HCT116 (cell line): ENCODE results near the gene PODNL1. TPM values are rescaled to one million over a fixed set of nuclear protein-coding genes. Genes with fewer than 3 reads are reported as not detected.

Experiments
- ATAC-seq: fragments of 200-7000 bp; cut with Tn5 transposase; 2 replicates; pipeline ENCODE4 v1.9.1; 2020; ENCODE audit warnings: mild to moderate bottlenecking, moderate library complexity
- BruUV-seq: library from RNA; stranded (reverse); fragments of 400-500 nt; replicated peaks from 2 replicates; lab custom pipeline; 2021; lab: Mats Ljungman, UMichigan
- CTCF ChIA-PET: fragments of 300-600 bp; sonication (Branson Sonifier 250); formaldehyde crosslinking; loops from one replicate; lab custom pipeline; 2021; ENCODE audit warnings: antibody characterized with exemption; lab: Charles Lee
- POLR2A ChIA-PET: fragments of 300-600, 350-600 bp; sonication (Branson Sonifier 250); formaldehyde crosslinking; loops from one replicate; lab custom pipeline; 2021; ENCODE audit warnings: antibody characterized with exemption; lab: Charles Lee
- RAD21 ChIA-PET, 2 experiments: fragments of 300-600 bp; sonication (Branson Sonifier 250); formaldehyde crosslinking; loops; one replicate each; lab custom pipeline; 2023; ENCODE audit warnings: low total read pairs in 2 of 2; ENCODE audit not compliant: uncharacterized antibody in 2 of 2, unreplicated experiment in 2 of 2, low non-redundant PET in 1 of 2; lab: Charles Lee
- DNase-seq: peaks from one replicate; pipeline ENCODE4 v3.0.0-alpha.2; 2010; ENCODE audit warnings: low read depth, low spot score
- H2AFZ ChIP-seq: fragments of 200-600 bp; shearing (Covaris generic), sonication (generic); 2 replicates; pipeline ENCODE4 v1.6.1; 2017; ENCODE audit warnings: low read depth, mixed run types, mixed read lengths, antibody characterized with exemption, low read length; ENCODE audit not compliant: poor library complexity, severe bottlenecking
- H3K27ac ChIP-seq: 2 replicates; pipeline ENCODE4 v1.5.1; 2012; ENCODE audit warnings: low read depth, low read length
- H3K27me3 ChIP-seq: fragments of 200-600 bp; sonication (generic); 2 replicates; pipeline ENCODE4 v1.6.1; 2016; ENCODE audit warnings: mixed run types, low read length, mixed read lengths; ENCODE audit not compliant: insufficient read depth
- H3K36me3 ChIP-seq, 2 experiments: fragments of 200-500 bp in 1 of 2; fragments of 200-600 bp in 1 of 2; sonication (Bioruptor generic) in 1 of 2; sonication (generic) in 1 of 2; 2 replicates each; pipeline versions ENCODE4 v1.5.1 to v1.6.1; 2014 to 2016; ENCODE audit warnings: low read length in 2 of 2, inconsistent platforms in 1 of 2, mixed read lengths in 1 of 2, mixed run types in 1 of 2; ENCODE audit not compliant: insufficient read depth in 2 of 2, control insufficient read depth in 1 of 2
- H3K4me1 ChIP-seq, 2 experiments: fragments of 200-600 bp in 1 of 2; sonication (generic) in 1 of 2; 2 replicates each; pipeline versions ENCODE4 v1.5.1 to v1.6.1; 2012 to 2017; ENCODE audit warnings: low read length in 2 of 2, inconsistent platforms in 1 of 2, mild to moderate bottlenecking in 1 of 2, mixed read lengths in 1 of 2, mixed run types in 1 of 2, moderate library complexity in 1 of 2; ENCODE audit not compliant: insufficient read depth in 2 of 2, control insufficient read depth in 1 of 2
- H3K4me2 ChIP-seq: fragments of 200-600 bp; sonication (generic); 2 replicates; pipeline ENCODE4 v1.6.1; 2017; ENCODE audit warnings: mixed run types, low read length, mixed read lengths
- H3K4me3 ChIP-seq, 2 experiments: fragments of 200-600 bp in 1 of 2; sonication (generic) in 1 of 2; replicated peaks in 1 of 2; 2 replicates each; pipeline ENCODE4 v1.5.1; 2011 to 2016; ENCODE audit warnings: low read length in 2 of 2, control low read depth in 1 of 2, low read depth in 1 of 2, mild to moderate bottlenecking in 1 of 2, mixed read lengths in 1 of 2, mixed run types in 1 of 2
- H3K79me2 ChIP-seq: fragments of 200-600 bp; sonication (generic); 2 replicates; pipeline ENCODE4 v1.6.1; 2017; ENCODE audit warnings: mild to moderate bottlenecking, mixed run types, low read length, moderate library complexity, mixed read lengths; ENCODE audit not compliant: insufficient read depth
- H3K9ac ChIP-seq: fragments of 200-600 bp; sonication (generic); 2 replicates; pipeline ENCODE4 v1.6.1; 2016; ENCODE audit warnings: low read length, mixed read lengths
- H3K9me2 ChIP-seq: fragments of 200-600 bp; sonication (generic), shearing (Covaris generic); 2 replicates; pipeline ENCODE4 v1.6.1; 2017; ENCODE audit warnings: mixed run types, mild to moderate bottlenecking, moderate library complexity; ENCODE audit not compliant: insufficient read depth
- H3K9me3 ChIP-seq, 2 experiments: fragments of 200-500 bp in 1 of 2; fragments of 200-600 bp in 1 of 2; sonication (Bioruptor generic) in 1 of 2; sonication (generic) in 1 of 2; 2 replicates each; pipeline ENCODE4 v1.6.1; 2014 to 2017; ENCODE audit warnings: low read length in 2 of 2, mixed read lengths in 2 of 2, inconsistent platforms in 1 of 2, low read depth in 1 of 2, mild to moderate bottlenecking in 1 of 2, mixed run types in 1 of 2, moderate library complexity in 1 of 2; ENCODE audit not compliant: control insufficient read depth in 1 of 2, insufficient read depth in 1 of 2
- H4K20me1 ChIP-seq: fragments of 200-600 bp; sonication (generic), shearing (Covaris generic); 2 replicates; pipeline ENCODE4 v1.6.1; 2017; ENCODE audit warnings: mixed run types, mild to moderate bottlenecking, moderate library complexity; ENCODE audit not compliant: insufficient read depth
- ATF3 ChIP-seq: IDR thresholded peaks from 2 replicates; pipeline ENCODE4 v1.6.1; 2012
- CEBPB ChIP-seq: IDR thresholded peaks from 2 replicates; pipeline ENCODE4 v1.6.1; 2012; ENCODE audit warnings: low read depth
- CTCF ChIP-seq, 3 experiments: fragments of 200-600 bp in 1 of 3; sonication (generic) in 1 of 3; IDR thresholded peaks in 2 of 3; conservative IDR thresholded peaks in 1 of 3; 2 replicates each; pipeline ENCODE4 v1.5.1; 2012 to 2017; ENCODE audit warnings: low read depth in 2 of 3, low read length in 2 of 3, antibody characterized with exemption in 1 of 3, borderline replicate concordance in 1 of 3, control low read depth in 1 of 3, mild to moderate bottlenecking in 1 of 3, mixed read lengths in 1 of 3, mixed run types in 1 of 3, moderate library complexity in 1 of 3; ENCODE audit not compliant: insufficient read depth in 1 of 3
- EGR1 ChIP-seq: IDR thresholded peaks from 2 replicates; pipeline ENCODE4 v1.6.1; 2012; ENCODE audit warnings: low read depth
- ELF1 ChIP-seq: IDR thresholded peaks from 2 replicates; pipeline ENCODE4 v1.6.1; 2012; ENCODE audit warnings: low read depth, borderline replicate concordance
- EZH2 ChIP-seq: fragments of 200-600 bp; sonication (generic); IDR thresholded peaks from 2 replicates; pipeline ENCODE4 v1.6.1; 2017; ENCODE audit warnings: antibody characterized with exemption, mixed run types
- EZH2phosphoT487 ChIP-seq: fragments of 200-600 bp; IDR thresholded peaks from 2 replicates; pipeline ENCODE4 v1.6.1; 2018; ENCODE audit warnings: antibody characterized with exemption, borderline replicate concordance
- FOSL1 ChIP-seq: IDR thresholded peaks from 2 replicates; pipeline ENCODE4 v1.6.1; 2012; ENCODE audit warnings: low read depth
- JUND ChIP-seq: IDR thresholded peaks from 2 replicates; pipeline ENCODE4 v1.6.1; 2012
- MAX ChIP-seq: IDR thresholded peaks from 2 replicates; pipeline ENCODE4 v1.6.1; 2012
- POLR2A ChIP-seq: IDR thresholded peaks from 2 replicates; pipeline ENCODE4 v1.7.0; 2011; ENCODE audit warnings: borderline replicate concordance; ENCODE audit not compliant: insufficient read depth, insufficient read length; ENCODE audit errors: extremely low read depth
- POLR2AphosphoS5 ChIP-seq: IDR thresholded peaks from 2 replicates; pipeline ENCODE4 v1.6.1; 2011; ENCODE audit warnings: mild to moderate bottlenecking, low read depth, low read length, moderate library complexity
- RAD21 ChIP-seq: IDR thresholded peaks from 2 replicates; pipeline ENCODE4 v1.6.1; 2012; ENCODE audit warnings: low read depth, mild to moderate bottlenecking
- REST ChIP-seq: IDR thresholded peaks from 2 replicates; pipeline ENCODE4 v1.6.1; 2012; ENCODE audit warnings: low read depth
- SIN3A ChIP-seq: IDR thresholded peaks from 2 replicates; pipeline ENCODE4 v1.6.1; 2012; ENCODE audit warnings: low read depth
- SP1 ChIP-seq: IDR thresholded peaks from 2 replicates; pipeline ENCODE4 v1.6.1; 2012; ENCODE audit warnings: low read depth
- SRF ChIP-seq: IDR thresholded peaks from 2 replicates; pipeline ENCODE4 v1.6.1; 2012; ENCODE audit warnings: low read depth
- YY1 ChIP-seq: IDR thresholded peaks from 2 replicates; pipeline ENCODE4 v1.6.1; 2011; ENCODE audit warnings: low read length, low read depth, moderate library complexity, mild to moderate bottlenecking; ENCODE audit not compliant: insufficient replicate concordance; ENCODE audit errors: extremely low read depth
- ZBTB33 ChIP-seq: IDR thresholded peaks from 2 replicates; pipeline ENCODE4 v1.6.1; 2011; ENCODE audit warnings: mild to moderate bottlenecking, low read length, moderate library complexity; ENCODE audit not compliant: insufficient replicate concordance; ENCODE audit errors: extremely low read depth
- intact Hi-C: fragments of 100-400 bp; cut with micrococcal nuclease; formaldehyde crosslinking; loops from 2 replicates; pipeline ENCODE4 v1.10.0; 2022
- total RNA-seq: library from RNA; stranded (reverse); gene quantifications from one replicate; pipeline ENCODE4 v1.2.1, GENCODE V29; 2021; ENCODE audit not compliant: unreplicated experiment

PODNL1 gene
- total RNA-seq, 1 experiment from 2014 or later: 0.71 TPM

- no peaks in the 10 kb centered on the region for H3K79me2 ChIP-seq
- H3K27ac ChIP-seq: no peak overlapping the region
- H4K20me1 ChIP-seq: no peaks in the 10 kb centered on the region
- ATAC-seq (no peak), DNase-seq (no peak)
- intact Hi-C loops: no loop called here
- H3K9ac ChIP-seq: no peak overlapping the region
- H3K4me1 ChIP-seq: no peaks in the 10 kb centered on the region
- no peak for TF ChIP-seq RAD21
- no peak for TF ChIP-seq EGR1
- no peak for TF ChIP-seq SIN3A
- TF ChIP-seq ATF3: no peak
- TF ChIP-seq CTCF (IDR thresholded peaks at IDR 0.05 in 2 of 3, conservative IDR thresholded peaks at IDR 0.05 in 1 of 3; ENCODE audit: borderline replicate concordance in 1 of 3, insufficient read depth in 1 of 3, low read depth in 2 of 3, low read length in 2 of 3): no peak
- no peak for TF ChIP-seq EZH2
- TF ChIP-seq MAX: no peak
- TF ChIP-seq CEBPB: no peak
- TF ChIP-seq SP1: no peak
- no peak for TF ChIP-seq EZH2phosphoT487
- no peak for TF ChIP-seq YY1
- no peak for TF ChIP-seq JUND
- no peak for TF ChIP-seq POLR2A
- TF ChIP-seq ELF1: no peak
- TF ChIP-seq SRF: no peak
- TF ChIP-seq FOSL1: no peak
- no peak for TF ChIP-seq ZBTB33
- TF ChIP-seq POLR2AphosphoS5: no peak
- TF ChIP-seq REST: no peak
- ChIA-PET POLR2A (interaction anchor here (0.6 kb wide), 1 partner anchor 108 kb away, joined by 4 read pairs; no protein-coding TSS in a partner anchor), CTCF (no interaction called here), RAD21 (no interaction called here)
- no TSS peak for BruUV-seq
- H3K9me2 ChIP-seq: no peaks in the 10 kb centered on the region
- H2AFZ ChIP-seq: no peak overlapping the region
- no peak overlapping the region for H3K4me3 ChIP-seq
- H3K36me3 ChIP-seq: peaks cover 8 to 12% of the 10 kb centered on the region in 2 experiments; a peak in 3 of 4 replicates
- H3K4me2 ChIP-seq: no peak overlapping the region
- no peaks in the 10 kb centered on the region for H3K9me3 ChIP-seq
- H3K27me3 ChIP-seq: no peaks in the 10 kb centered on the region
Measured at GRCh38 chr19:13962699-13963602, 24.7 kb upstream of the PODNL1 start.
